SK-N-SH treated with all-trans-retinoic acid at 6 μM for 48 hours (cell line): Measurements from ENCODE around the gene TRAP1.

Source experiments
- ATAC-seq: fragments of 200-7000 bp; cut with Tn5 transposase; 3 replicates; pipeline ENCODE4 v1.9.1; 2020; ENCODE audit warnings: mild to moderate bottlenecking, moderate library complexity
- ARNTL ChIP-seq: fragments of 450-650 bp; formaldehyde crosslinking; IDR thresholded peaks from 2 replicates; pipeline ENCODE4 v1.5.0; 2020; ENCODE audit warnings: low read depth, mild to moderate bottlenecking, moderate library complexity, borderline replicate concordance
- CREB5 ChIP-seq: fragments of 250-450 bp; sonication (Bioruptor Pico); IDR thresholded peaks from 2 replicates; pipeline ENCODE4 v1.5.1; 2020; ENCODE audit warnings: low read depth, mild to moderate bottlenecking, moderate library complexity
- CSDC2 ChIP-seq: fragments of 250-450 bp; sonication (Bioruptor Pico); IDR thresholded peaks from 2 replicates; pipeline ENCODE4 v1.5.0; 2020; ENCODE audit warnings: mild to moderate bottlenecking, moderate library complexity
- CSRNP3 ChIP-seq: fragments of 250-450 bp; sonication (Bioruptor Pico); IDR thresholded peaks from 2 replicates; pipeline ENCODE4 v1.5.1; 2021; ENCODE audit warnings: mild to moderate bottlenecking, moderate library complexity
- ESRRG ChIP-seq: fragments of 250-450 bp; sonication (Bioruptor Pico); IDR thresholded peaks from 2 replicates; pipeline ENCODE4 v1.6.1; 2021; ENCODE audit warnings: mild to moderate bottlenecking
- GLIS3 ChIP-seq: fragments of 250-450 bp; sonication (Bioruptor Pico); IDR thresholded peaks from 2 replicates; pipeline ENCODE4 v1.5.0; 2020; ENCODE audit warnings: mild to moderate bottlenecking, moderate library complexity
- ISL1 ChIP-seq: fragments of 250-450 bp; sonication (Bioruptor Pico); IDR thresholded peaks from 2 replicates; pipeline ENCODE4 v2.1.2; 2022; ENCODE audit warnings: mild to moderate bottlenecking, moderate library complexity
- OSR1 ChIP-seq: fragments of 250-450 bp; sonication (Bioruptor Pico); IDR thresholded peaks from 2 replicates; pipeline ENCODE4 v1.8.0; 2022; ENCODE audit warnings: moderate library complexity, mild to moderate bottlenecking, inconsistent platforms
- PATZ1 ChIP-seq: fragments of 250-450 bp; sonication (Bioruptor Pico); IDR thresholded peaks from 2 replicates; pipeline ENCODE4 v1.8.0; 2020; ENCODE audit warnings: mild to moderate bottlenecking, moderate library complexity, borderline replicate concordance
- POU6F1 ChIP-seq: fragments of 250-450 bp; sonication (Bioruptor Pico); IDR thresholded peaks from 2 replicates; pipeline ENCODE4 v1.8.0; 2021; ENCODE audit warnings: low read depth, mild to moderate bottlenecking, moderate library complexity, borderline replicate concordance
- RARB ChIP-seq: fragments of 250-450 bp; sonication (Bioruptor Pico); IDR thresholded peaks from 2 replicates; pipeline ENCODE4 v1.8.0; 2021; ENCODE audit warnings: mild to moderate bottlenecking, moderate library complexity
- TCF4 ChIP-seq: fragments of 250-450 bp; sonication (Bioruptor Pico); IDR thresholded peaks from 2 replicates; pipeline ENCODE4 v1.8.0; 2021; ENCODE audit warnings: mild to moderate bottlenecking, moderate library complexity, borderline replicate concordance
- ZFP3 ChIP-seq: fragments of 250-450 bp; sonication (Bioruptor Pico); IDR thresholded peaks from 2 replicates; pipeline ENCODE4 v1.5.0; 2020; ENCODE audit warnings: mild to moderate bottlenecking, moderate library complexity
- ZNF565 ChIP-seq: fragments of 450-650 bp; formaldehyde crosslinking; conservative IDR thresholded peaks from 2 replicates; pipeline ENCODE4 v1.5.0; 2020; ENCODE audit warnings: low read depth, mild to moderate bottlenecking, moderate library complexity
- ZNF8 ChIP-seq: fragments of 450-650 bp; formaldehyde crosslinking; IDR thresholded peaks from 2 replicates; pipeline ENCODE4 v1.5.0; 2020; ENCODE audit warnings: mild to moderate bottlenecking, moderate library complexity

Gene TRAP1

GRCh38 chr16:3608069-3608468 lies 109.3 kb downstream of the TRAP1 start:
- TF ChIP-seq ISL1, result no peak
- no peak for TF ChIP-seq POU6F1 (CRISPR knock-in tag)
- no peak for TF ChIP-seq CSRNP3 (CRISPR knock-in tag)
- TF ChIP-seq ZFP3, result no peak
- no peak for TF ChIP-seq ZNF8 (CRISPR knock-in tag)
- TF ChIP-seq CSDC2 (CRISPR knock-in tag), result no peak
- TF ChIP-seq GLIS3 (CRISPR knock-in tag), result no peak
- TF ChIP-seq ESRRG (CRISPR knock-in tag), result no peak
- no peak for TF ChIP-seq ARNTL (CRISPR knock-in tag)
- no peak for TF ChIP-seq CREB5 (CRISPR knock-in tag)
- no peak for TF ChIP-seq OSR1 (CRISPR knock-in tag)
- TF ChIP-seq PATZ1 (CRISPR knock-in tag), result no peak
- TF ChIP-seq RARB (CRISPR knock-in tag), result no peak
- no peak for TF ChIP-seq ZNF565 (CRISPR knock-in tag)
- TF ChIP-seq TCF4, result no peak
- TF ChIP-seq, all 23 proteins: peak for 0
- ATAC-seq, result no peak
